Mucosa of descending colon (tissue), 3 donors: ENCODE results near the gene ERC2. TPM values are rescaled to one million over a fixed set of nuclear protein-coding genes. Genes with fewer than 3 reads are reported as not detected.

Source experiments
- ATAC-seq: fragments of 200-7000 bp; cut with Tn5 transposase; one replicate; pipeline ENCODE4 v1.9.1; 2020; ENCODE audit warnings: mild to moderate bottlenecking, moderate library complexity
- DNase-seq, 3 donors: peaks; one replicate each; pipeline ENCODE4 v3.0.0-alpha.2; 2020
- H3K36me3 ChIP-seq: fragments of 200-600 bp; one replicate; pipeline ENCODE4 v1.8.0; 2021; ENCODE audit warnings: low read depth, mild to moderate bottlenecking
- H3K4me1 ChIP-seq: fragments of 200-600 bp; one replicate; pipeline ENCODE4 v1.8.0; 2021; ENCODE audit warnings: low read depth, mild to moderate bottlenecking
- H3K4me3 ChIP-seq: fragments of 200-600 bp; one replicate; pipeline ENCODE4 v1.8.0; 2021; ENCODE audit warnings: mild to moderate bottlenecking
- H3K9me3 ChIP-seq: fragments of 200-600 bp; one replicate; pipeline ENCODE4 v1.8.0; 2021; ENCODE audit warnings: mild to moderate bottlenecking
- intact Hi-C, 2 donors: fragments of 100-400 bp; cut with DNase I in 1 of 2; cut with micrococcal nuclease in 1 of 2; formaldehyde crosslinking; loops; one replicate each; pipeline versions ENCODE4 v1.11.0 to v1.11.1; 2022; cut with DNase I, micrococcal nuclease
- total RNA-seq, 3 donors: library from RNA; stranded (reverse); fragmentation: NEBNext Ultra II Directional in 2 of 3; extraction: Animal tissue kit (Norgen Biotek cat#: 25700) in 2 of 3; gene quantifications; one replicate each; pipeline versions ENCODE4 v1.2.1 to v1.2.4, GENCODE V29; 2021 to 2023
- TF ChIP-seq, protein P1 (sequence below): fragments of 200-600 bp; IDR thresholded peaks from one replicate; pipeline ENCODE4 v1.8.0; 2022; ENCODE audit warnings: antibody characterized with exemption, mild to moderate bottlenecking
- donor health status: DM: no; HTN: no; CAD: no; lungs with moderate emphysema.
- donor health status: DM: no; HTN: no; CAD: no.
- donor health status: DM: no; HTN: yes; CAD: no.

Gene ERC2
- total RNA-seq, 3 donors from 2014 or later, result 0.06 to 1.8 (median 0.43) TPM

DNA sequence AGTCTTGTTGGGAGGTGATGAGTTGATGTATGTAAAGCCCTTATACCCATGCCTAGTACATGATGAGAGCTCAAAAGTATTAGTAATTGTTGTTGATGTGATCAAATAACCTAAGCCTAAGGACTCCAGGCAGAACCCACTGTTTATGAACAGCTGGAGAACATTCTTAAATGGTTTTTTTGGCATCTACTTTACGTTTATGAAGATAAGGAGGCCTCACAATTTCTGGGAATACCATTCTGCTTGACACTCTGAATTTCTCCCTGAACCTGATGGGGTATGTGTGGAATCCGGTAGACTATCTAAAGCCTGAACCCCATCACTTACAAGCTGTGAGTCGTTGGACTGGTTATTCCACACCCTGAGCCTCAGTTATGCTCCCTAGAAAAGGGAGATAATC is 736.5 kb downstream of the ERC2 start:
- Histone ChIP-seq H3K36me3 (no peaks in the 10 kb centered on the region), H3K9me3 (no peaks in the 10 kb centered on the region), H3K4me3 (no peak overlapping the region), H3K4me1 (no peaks in the 10 kb centered on the region)
- TF ChIP-seq, protein P1, sequence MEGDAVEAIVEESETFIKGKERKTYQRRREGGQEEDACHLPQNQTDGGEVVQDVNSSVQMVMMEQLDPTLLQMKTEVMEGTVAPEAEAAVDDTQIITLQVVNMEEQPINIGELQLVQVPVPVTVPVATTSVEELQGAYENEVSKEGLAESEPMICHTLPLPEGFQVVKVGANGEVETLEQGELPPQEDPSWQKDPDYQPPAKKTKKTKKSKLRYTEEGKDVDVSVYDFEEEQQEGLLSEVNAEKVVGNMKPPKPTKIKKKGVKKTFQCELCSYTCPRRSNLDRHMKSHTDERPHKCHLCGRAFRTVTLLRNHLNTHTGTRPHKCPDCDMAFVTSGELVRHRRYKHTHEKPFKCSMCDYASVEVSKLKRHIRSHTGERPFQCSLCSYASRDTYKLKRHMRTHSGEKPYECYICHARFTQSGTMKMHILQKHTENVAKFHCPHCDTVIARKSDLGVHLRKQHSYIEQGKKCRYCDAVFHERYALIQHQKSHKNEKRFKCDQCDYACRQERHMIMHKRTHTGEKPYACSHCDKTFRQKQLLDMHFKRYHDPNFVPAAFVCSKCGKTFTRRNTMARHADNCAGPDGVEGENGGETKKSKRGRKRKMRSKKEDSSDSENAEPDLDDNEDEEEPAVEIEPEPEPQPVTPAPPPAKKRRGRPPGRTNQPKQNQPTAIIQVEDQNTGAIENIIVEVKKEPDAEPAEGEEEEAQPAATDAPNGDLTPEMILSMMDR, result no peak
- no peak for ATAC-seq
- no peak for DNase-seq
- intact Hi-C loops, result no loop called here

DNA sequence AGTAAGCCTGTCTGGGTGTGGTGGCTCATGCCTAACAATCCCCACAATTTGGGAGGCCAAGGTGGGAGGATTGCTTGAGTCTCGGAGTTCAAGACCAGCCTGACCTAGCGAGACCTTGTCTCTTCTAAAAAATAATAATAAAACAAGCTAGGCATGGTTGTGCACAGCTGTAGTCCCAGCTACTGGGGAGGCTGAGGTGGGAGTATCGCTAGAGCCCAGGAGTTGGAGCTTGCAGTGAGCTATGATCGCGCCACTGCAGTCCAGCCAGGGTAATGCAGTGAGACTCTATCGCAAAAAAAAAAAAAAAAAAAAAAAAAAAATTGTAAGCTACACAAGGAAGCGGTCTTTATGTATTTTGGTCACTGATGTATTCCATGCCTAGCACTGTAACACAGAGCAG is 738.7 kb downstream of the ERC2 start:
- ATAC-seq (no peak), DNase-seq (no peak)
- intact Hi-C loops, result no loop called here
- H3K9me3 ChIP-seq, result no peaks in the 10 kb centered on the region
- no peaks in the 10 kb centered on the region for H3K4me1 ChIP-seq
- TF ChIP-seq, protein P1, result no peak
- H3K4me3 ChIP-seq, result no peak overlapping the region
- no peaks in the 10 kb centered on the region for H3K36me3 ChIP-seq

DNA sequence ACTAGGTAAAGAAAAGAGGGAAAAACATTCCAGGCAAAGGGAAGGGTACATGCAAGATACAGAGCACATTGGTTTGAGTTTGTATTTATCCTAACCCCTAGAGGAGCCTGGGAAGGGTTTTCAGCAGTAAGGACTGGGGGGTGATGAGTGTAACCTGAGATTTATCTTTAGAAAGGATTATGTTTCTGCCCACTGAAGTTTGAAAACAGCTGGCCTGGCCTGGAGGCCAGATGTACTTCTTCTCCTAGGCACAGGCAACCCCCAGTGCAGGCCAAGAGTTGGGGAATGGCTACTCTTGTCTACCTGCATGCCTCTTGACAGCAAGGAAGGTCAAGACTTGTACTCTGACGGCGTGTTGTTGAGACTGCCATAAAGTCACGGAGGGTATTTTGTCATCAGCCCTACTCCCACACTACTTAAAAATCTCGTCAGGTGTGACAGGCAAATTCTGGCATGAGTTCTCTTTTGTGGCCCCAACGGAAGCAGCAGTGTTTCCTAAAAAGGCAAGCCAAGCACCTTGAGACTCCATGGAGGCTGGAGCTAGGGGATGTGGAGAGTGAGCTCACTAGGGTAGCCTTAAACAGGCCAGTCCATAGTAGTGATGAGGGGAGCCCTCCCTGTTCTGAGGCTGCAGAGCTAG is 739.7 kb downstream of the ERC2 start:
- Histone ChIP-seq H3K36me3 (no peaks in the 10 kb centered on the region), H3K4me3 (no peak overlapping the region), H3K4me1 (no peaks in the 10 kb centered on the region), H3K9me3 (no peaks in the 10 kb centered on the region)
- intact Hi-C loops, result no loop called here
- ATAC-seq (no peak), DNase-seq (no peak)
- TF ChIP-seq, protein P1, result no peak

DNA sequence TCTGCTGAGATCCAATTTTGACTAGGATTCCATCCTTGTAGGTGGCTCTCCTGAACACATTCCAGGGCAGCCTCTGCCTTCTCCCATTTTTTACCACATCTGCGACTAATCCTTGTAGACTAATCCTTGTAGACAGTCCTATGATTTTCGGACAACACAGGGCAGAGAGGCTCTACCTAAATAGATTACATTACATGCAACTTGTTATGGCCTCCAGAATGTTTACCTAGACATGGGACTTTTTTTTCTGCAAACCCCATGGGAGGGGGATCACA is 741.8 kb downstream of the ERC2 start:
- no peak for DNase-seq
- intact Hi-C loops, result no loop called here

DNA sequence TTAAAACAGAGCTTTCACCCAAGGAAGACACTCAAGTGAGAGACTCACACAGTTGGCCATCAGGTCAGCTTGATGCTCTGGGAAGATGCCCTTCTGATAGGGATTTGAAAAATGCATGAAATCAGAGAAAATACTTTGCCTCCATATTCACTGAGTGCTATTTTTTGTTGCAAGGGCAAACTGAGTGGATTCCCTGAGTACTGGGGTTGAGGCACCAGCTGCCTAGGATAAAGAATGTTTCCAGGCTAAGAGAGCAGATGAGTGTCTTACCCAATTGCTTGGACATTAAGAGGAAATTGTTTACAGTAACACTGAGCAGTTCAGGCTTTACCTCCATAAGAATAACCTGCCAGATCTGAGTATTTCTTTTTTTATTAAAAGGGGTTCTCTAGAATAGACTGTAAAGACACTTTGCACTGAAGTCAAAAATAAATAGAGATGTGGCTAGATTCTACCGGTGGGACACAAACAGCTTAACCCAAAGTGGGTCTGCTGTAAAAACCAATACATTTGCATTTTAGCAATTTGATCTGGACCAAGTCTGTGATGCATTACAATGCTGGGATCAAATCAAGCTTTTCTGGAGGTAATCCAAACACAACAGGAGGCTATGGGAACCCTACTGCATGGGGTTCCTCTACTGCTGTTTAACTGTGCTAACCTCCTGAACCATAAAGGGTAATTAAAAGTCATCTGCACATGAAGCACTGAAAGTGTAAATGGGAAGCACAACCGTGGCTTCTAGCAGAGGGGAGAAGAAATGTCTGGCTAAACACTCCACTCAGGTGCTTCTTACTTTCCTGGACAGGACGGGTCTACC is 742.4 kb downstream of the ERC2 start:
- TF ChIP-seq, protein P1, result no peak
- H3K9me3 ChIP-seq, result no peaks in the 10 kb centered on the region
- intact Hi-C loops, result no loop called here
- no peaks in the 10 kb centered on the region for H3K4me1 ChIP-seq
- no peak for DNase-seq
- no peaks in the 10 kb centered on the region for H3K36me3 ChIP-seq
- no peak overlapping the region for H3K4me3 ChIP-seq
- ATAC-seq, result no peak

More for the DNA sequence above, 741.8 kb downstream of the ERC2 start:
- TF ChIP-seq, protein P1, result no peak
- Histone ChIP-seq H3K4me3 (no peak overlapping the region), H3K36me3 (no peaks in the 10 kb centered on the region), H3K4me1 (no peaks in the 10 kb centered on the region), H3K9me3 (no peaks in the 10 kb centered on the region)
- ATAC-seq, result no peak
